ENCODE data around the gene COL8A2.

Gene COL8A2

DNA sequence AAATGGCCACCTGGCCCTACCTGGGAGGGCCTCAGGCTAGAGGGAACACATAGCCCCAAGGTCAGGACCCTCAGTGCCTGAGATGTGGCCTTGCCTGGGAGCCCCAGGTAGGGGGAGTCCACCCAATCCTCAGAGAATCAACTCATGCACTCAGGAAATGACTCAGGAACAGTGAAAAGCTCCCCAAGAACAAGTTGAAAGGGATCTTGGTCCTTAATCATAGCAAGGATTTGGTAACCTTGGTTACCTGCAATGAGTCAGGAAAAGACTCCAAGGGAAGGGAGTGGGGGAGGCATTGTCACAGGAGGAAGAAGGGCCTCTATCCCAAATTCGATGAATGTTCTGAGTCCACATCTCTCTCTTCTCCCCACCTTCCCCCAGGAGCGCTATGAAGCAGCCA is 48.0 kb upstream of the COL8A2 start:
- ChIA-PET CTCF (interaction anchor here (1.0 to 1.4 kb wide), 3 partner anchors 14 to 196 kb away, joined by 3 to 6 read pairs (median 3); no protein-coding TSS in a partner anchor), POLR2A (no interaction called here)
- TF ChIP-seq ZNF157 (tag by site-specific recombination; IDR thresholded peaks at IDR 0.05) = no peak
- TF ChIP-seq ZNF596 (tag by site-specific recombination; IDR thresholded peaks at IDR 0.05) = no peak
- TF ChIP-seq IKZF3 (tag by site-specific recombination; IDR thresholded peaks at IDR 0.05) = no peak
- TF ChIP-seq ZNF473 (tag by site-specific recombination; IDR thresholded peaks at IDR 0.05) = no peak
- TF ChIP-seq, protein P1, sequence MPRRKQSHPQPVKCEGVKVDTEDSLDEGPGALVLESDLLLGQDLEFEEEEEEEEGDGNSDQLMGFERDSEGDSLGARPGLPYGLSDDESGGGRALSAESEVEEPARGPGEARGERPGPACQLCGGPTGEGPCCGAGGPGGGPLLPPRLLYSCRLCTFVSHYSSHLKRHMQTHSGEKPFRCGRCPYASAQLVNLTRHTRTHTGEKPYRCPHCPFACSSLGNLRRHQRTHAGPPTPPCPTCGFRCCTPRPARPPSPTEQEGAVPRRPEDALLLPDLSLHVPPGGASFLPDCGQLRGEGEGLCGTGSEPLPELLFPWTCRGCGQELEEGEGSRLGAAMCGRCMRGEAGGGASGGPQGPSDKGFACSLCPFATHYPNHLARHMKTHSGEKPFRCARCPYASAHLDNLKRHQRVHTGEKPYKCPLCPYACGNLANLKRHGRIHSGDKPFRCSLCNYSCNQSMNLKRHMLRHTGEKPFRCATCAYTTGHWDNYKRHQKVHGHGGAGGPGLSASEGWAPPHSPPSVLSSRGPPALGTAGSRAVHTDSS (tag by site-specific recombination; IDR thresholded peaks at IDR 0.05) = no peak
- no peak for TF ChIP-seq RBAK (tag by site-specific recombination; IDR thresholded peaks at IDR 0.05)
- TF ChIP-seq, protein P2, sequence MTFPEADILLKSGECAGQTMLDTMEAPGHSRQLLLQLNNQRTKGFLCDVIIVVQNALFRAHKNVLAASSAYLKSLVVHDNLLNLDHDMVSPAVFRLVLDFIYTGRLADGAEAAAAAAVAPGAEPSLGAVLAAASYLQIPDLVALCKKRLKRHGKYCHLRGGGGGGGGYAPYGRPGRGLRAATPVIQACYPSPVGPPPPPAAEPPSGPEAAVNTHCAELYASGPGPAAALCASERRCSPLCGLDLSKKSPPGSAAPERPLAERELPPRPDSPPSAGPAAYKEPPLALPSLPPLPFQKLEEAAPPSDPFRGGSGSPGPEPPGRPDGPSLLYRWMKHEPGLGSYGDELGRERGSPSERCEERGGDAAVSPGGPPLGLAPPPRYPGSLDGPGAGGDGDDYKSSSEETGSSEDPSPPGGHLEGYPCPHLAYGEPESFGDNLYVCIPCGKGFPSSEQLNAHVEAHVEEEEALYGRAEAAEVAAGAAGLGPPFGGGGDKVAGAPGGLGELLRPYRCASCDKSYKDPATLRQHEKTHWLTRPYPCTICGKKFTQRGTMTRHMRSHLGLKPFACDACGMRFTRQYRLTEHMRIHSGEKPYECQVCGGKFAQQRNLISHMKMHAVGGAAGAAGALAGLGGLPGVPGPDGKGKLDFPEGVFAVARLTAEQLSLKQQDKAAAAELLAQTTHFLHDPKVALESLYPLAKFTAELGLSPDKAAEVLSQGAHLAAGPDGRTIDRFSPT (tag by site-specific recombination; IDR thresholded peaks at IDR 0.05) = no peak
- TF ChIP-seq EGR2 (tag by site-specific recombination; IDR thresholded peaks at IDR 0.05; ENCODE audit: low read depth) = no peak
- TF ChIP-seq ZNF768 (tag by site-specific recombination; IDR thresholded peaks at IDR 0.05) = no peak
- no peak for TF ChIP-seq ZFP37 (tag by site-specific recombination; IDR thresholded peaks at IDR 0.05)
- no peak for TF ChIP-seq HOXC10 (CRISPR knock-in tag; IDR thresholded peaks at IDR 0.05)
- TF ChIP-seq YY1 (tag by site-specific recombination; IDR thresholded peaks at IDR 0.05) = no peak
- TF ChIP-seq ZEB2 (tag by site-specific recombination; IDR thresholded peaks at IDR 0.05) = no peak
- TF ChIP-seq ZNF324 (tag by site-specific recombination; IDR thresholded peaks at IDR 0.05) = no peak
- TF ChIP-seq, protein P3, sequence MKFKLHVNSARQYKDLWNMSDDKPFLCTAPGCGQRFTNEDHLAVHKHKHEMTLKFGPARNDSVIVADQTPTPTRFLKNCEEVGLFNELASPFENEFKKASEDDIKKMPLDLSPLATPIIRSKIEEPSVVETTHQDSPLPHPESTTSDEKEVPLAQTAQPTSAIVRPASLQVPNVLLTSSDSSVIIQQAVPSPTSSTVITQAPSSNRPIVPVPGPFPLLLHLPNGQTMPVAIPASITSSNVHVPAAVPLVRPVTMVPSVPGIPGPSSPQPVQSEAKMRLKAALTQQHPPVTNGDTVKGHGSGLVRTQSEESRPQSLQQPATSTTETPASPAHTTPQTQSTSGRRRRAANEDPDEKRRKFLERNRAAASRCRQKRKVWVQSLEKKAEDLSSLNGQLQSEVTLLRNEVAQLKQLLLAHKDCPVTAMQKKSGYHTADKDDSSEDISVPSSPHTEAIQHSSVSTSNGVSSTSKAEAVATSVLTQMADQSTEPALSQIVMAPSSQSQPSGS (tag by site-specific recombination; IDR thresholded peaks at IDR 0.05; ENCODE audit: low read depth) = no peak
- no peak for TF ChIP-seq ZNF654 (tag by site-specific recombination; IDR thresholded peaks at IDR 0.05; ENCODE audit: low read depth)
- TF ChIP-seq ZNF843 (tag by site-specific recombination; IDR thresholded peaks at IDR 0.05) = no peak
- no peak for TF ChIP-seq OVOL3 (tag by site-specific recombination; IDR thresholded peaks at IDR 0.05)
- TF ChIP-seq, protein P4, sequence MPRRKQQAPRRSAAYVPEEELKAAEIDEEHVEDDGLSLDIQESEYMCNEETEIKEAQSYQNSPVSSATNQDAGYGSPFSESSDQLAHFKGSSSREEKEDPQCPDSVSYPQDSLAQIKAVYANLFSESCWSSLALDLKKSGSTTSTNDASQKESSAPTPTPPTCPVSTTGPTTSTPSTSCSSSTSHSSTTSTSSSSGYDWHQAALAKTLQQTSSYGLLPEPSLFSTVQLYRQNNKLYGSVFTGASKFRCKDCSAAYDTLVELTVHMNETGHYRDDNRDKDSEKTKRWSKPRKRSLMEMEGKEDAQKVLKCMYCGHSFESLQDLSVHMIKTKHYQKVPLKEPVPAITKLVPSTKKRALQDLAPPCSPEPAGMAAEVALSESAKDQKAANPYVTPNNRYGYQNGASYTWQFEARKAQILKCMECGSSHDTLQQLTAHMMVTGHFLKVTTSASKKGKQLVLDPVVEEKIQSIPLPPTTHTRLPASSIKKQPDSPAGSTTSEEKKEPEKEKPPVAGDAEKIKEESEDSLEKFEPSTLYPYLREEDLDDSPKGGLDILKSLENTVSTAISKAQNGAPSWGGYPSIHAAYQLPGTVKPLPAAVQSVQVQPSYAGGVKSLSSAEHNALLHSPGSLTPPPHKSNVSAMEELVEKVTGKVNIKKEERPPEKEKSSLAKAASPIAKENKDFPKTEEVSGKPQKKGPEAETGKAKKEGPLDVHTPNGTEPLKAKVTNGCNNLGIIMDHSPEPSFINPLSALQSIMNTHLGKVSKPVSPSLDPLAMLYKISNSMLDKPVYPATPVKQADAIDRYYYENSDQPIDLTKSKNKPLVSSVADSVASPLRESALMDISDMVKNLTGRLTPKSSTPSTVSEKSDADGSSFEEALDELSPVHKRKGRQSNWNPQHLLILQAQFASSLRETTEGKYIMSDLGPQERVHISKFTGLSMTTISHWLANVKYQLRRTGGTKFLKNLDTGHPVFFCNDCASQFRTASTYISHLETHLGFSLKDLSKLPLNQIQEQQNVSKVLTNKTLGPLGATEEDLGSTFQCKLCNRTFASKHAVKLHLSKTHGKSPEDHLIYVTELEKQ (tag by site-specific recombination; IDR thresholded peaks at IDR 0.05; ENCODE audit: borderline replicate concordance) = no peak
- H3K36me3 ChIP-seq (ENCODE audit: control insufficient read depth in 2 of 2, insufficient read depth in 1 of 2, low read length in 2 of 2) = peaks cover 17 to 95% of the 10 kb centered on the region in 2 experiments
- H3K27ac ChIP-seq (ENCODE audit: extremely low read depth, low read depth, low read length) = no peak overlapping the region
- H3K9me3 ChIP-seq (ENCODE audit: control insufficient read depth, insufficient read depth, low read depth, low read length) = no peaks in the 10 kb centered on the region
- H3K4me3 ChIP-seq (ENCODE audit: low read depth, low read length) = no peak overlapping the region
- H3K4me1 ChIP-seq (ENCODE audit: control insufficient read depth, insufficient read depth, low read length) = no peaks in the 10 kb centered on the region
